Loucy (cell line): ENCODE measurements around the gene NUDCD2.

Experiments used
- H2AFZ ChIP-seq: fragments of 200-600 bp; sonication (generic); 2 replicates; pipeline ENCODE4 v1.6.0; 2016; ENCODE audit warnings: antibody characterized with exemption, mild to moderate bottlenecking, low read length, moderate library complexity
- H3F3A ChIP-seq: fragments of 200-600 bp; 2 replicates; pipeline ENCODE4 v1.6.0; 2016; ENCODE audit warnings: antibody characterized with exemption, low read depth, mild to moderate bottlenecking
- H3K27me3 ChIP-seq: fragments of 200-600 bp; sonication (generic); 2 replicates; pipeline ENCODE4 v1.6.1; 2014; ENCODE audit warnings: low read length, mild to moderate bottlenecking; ENCODE audit not compliant: insufficient read depth, poor library complexity, severe bottlenecking
- H3K36me3 ChIP-seq: fragments of 200-600 bp; sonication (generic); 2 replicates; pipeline ENCODE4 v1.6.1; 2016; ENCODE audit warnings: low read length; ENCODE audit not compliant: insufficient read depth
- H3K4me1 ChIP-seq: fragments of 200-600 bp; sonication (generic); 2 replicates; pipeline ENCODE4 v1.5.1; 2014; ENCODE audit warnings: low read length, mild to moderate bottlenecking; ENCODE audit not compliant: insufficient read depth, poor library complexity, severe bottlenecking
- H3K4me2 ChIP-seq: fragments of 200-600 bp; sonication (generic); 2 replicates; pipeline ENCODE4 v1.6.0; 2014; ENCODE audit warnings: antibody characterized with exemption, low read length, low read depth, mild to moderate bottlenecking; ENCODE audit not compliant: poor library complexity, severe bottlenecking
- H3K4me3 ChIP-seq: fragments of 200-600 bp; sonication (generic); 2 replicates; pipeline ENCODE4 v1.5.1; 2014; ENCODE audit warnings: low read length, mild to moderate bottlenecking, mixed read lengths; ENCODE audit not compliant: poor library complexity, severe bottlenecking
- H3K79me2 ChIP-seq: fragments of 200-600 bp; sonication (generic); 2 replicates; pipeline ENCODE4 v1.6.1; 2014; ENCODE audit warnings: low read length; ENCODE audit not compliant: insufficient read depth
- H3K9ac ChIP-seq: fragments of 200-600 bp; sonication (generic); 2 replicates; pipeline ENCODE4 v1.6.0; 2014; ENCODE audit warnings: mild to moderate bottlenecking, low read depth, low read length, moderate library complexity; ENCODE audit not compliant: poor library complexity, severe bottlenecking
- H3K9me2 ChIP-seq: fragments of 200-600 bp; sonication (generic); replicated peaks from 2 replicates; pipeline ENCODE4 v1.6.1; 2016; ENCODE audit warnings: low read depth, low read length, mixed read lengths
- H3K9me3 ChIP-seq: fragments of 200-600 bp; sonication (generic); 2 replicates; pipeline ENCODE4 v1.6.1; 2014; ENCODE audit warnings: mild to moderate bottlenecking, antibody characterized with exemption, low read length, low read depth; ENCODE audit not compliant: insufficient read depth
- H4K20me1 ChIP-seq: fragments of 200-600 bp; sonication (generic); 2 replicates; pipeline ENCODE4 v1.6.0; 2014; ENCODE audit warnings: antibody characterized with exemption, low read length, mild to moderate bottlenecking; ENCODE audit not compliant: insufficient read depth, poor library complexity, severe bottlenecking
- EZH2phosphoT487 ChIP-seq: fragments of 200-600 bp; IDR thresholded peaks from 2 replicates; pipeline ENCODE4 v1.6.1; 2018; ENCODE audit warnings: antibody characterized with exemption, mild to moderate bottlenecking, moderate library complexity, borderline replicate concordance
- TF ChIP-seq, protein P1 (sequence below): fragments of 200-600 bp; sonication (generic); conservative IDR thresholded peaks from 2 replicates; pipeline ENCODE4 v1.5.1; 2014; ENCODE audit warnings: mild to moderate bottlenecking, antibody characterized with exemption, low read length

NUDCD2 gene

GRCh38 chr5:163473635-163474243 is 13.8 kb upstream of the NUDCD2 start:
- H3K4me3 ChIP-seq = no peak overlapping the region
- H3F3A ChIP-seq = no peaks in the 10 kb centered on the region
- H3K27me3 ChIP-seq = no peaks in the 10 kb centered on the region
- no peak overlapping the region for H3K9ac ChIP-seq
- no peak overlapping the region for H3K4me2 ChIP-seq
- H3K9me2 ChIP-seq = no peaks in the 10 kb centered on the region
- H3K4me1 ChIP-seq = no peaks in the 10 kb centered on the region
- H2AFZ ChIP-seq = no peak overlapping the region
- TF ChIP-seq, protein P1, sequence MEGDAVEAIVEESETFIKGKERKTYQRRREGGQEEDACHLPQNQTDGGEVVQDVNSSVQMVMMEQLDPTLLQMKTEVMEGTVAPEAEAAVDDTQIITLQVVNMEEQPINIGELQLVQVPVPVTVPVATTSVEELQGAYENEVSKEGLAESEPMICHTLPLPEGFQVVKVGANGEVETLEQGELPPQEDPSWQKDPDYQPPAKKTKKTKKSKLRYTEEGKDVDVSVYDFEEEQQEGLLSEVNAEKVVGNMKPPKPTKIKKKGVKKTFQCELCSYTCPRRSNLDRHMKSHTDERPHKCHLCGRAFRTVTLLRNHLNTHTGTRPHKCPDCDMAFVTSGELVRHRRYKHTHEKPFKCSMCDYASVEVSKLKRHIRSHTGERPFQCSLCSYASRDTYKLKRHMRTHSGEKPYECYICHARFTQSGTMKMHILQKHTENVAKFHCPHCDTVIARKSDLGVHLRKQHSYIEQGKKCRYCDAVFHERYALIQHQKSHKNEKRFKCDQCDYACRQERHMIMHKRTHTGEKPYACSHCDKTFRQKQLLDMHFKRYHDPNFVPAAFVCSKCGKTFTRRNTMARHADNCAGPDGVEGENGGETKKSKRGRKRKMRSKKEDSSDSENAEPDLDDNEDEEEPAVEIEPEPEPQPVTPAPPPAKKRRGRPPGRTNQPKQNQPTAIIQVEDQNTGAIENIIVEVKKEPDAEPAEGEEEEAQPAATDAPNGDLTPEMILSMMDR = peak; percentile 51
- TF ChIP-seq EZH2phosphoT487 = no peak
- H4K20me1 ChIP-seq = no peaks in the 10 kb centered on the region
- H3K79me2 ChIP-seq = no peaks in the 10 kb centered on the region
- H3K9me3 ChIP-seq = no peaks in the 10 kb centered on the region
- H3K36me3 ChIP-seq = peaks cover 49% of the 10 kb centered on the region; the same call in 1 of the 2 replicates

- Histone ChIP-seq H3K4me1 (peaks cover 12% of the 10 kb centered on the region), H2AFZ (no peak overlapping the region), H3K36me3 (peaks cover 21% of the 10 kb centered on the region; the same call in 1 of the 2 replicates), H3K9me2 (no peaks in the 10 kb centered on the region), H3K4me2 (peak overlapping the region; percentile 34), H3K27me3 (no peaks in the 10 kb centered on the region), H3F3A (no peaks in the 10 kb centered on the region), H3K9me3 (no peaks in the 10 kb centered on the region), H3K4me3 (no peak overlapping the region), H4K20me1 (no peaks in the 10 kb centered on the region), H3K79me2 (peaks cover 42% of the 10 kb centered on the region), H3K9ac (no peak overlapping the region)
- TF ChIP-seq EZH2phosphoT487 = no peak
These were observed 7.8 kb upstream of the NUDCD2 start for GRCh38 chr5:163467682-163468081.

- no peaks in the 10 kb centered on the region for H3K9me2 ChIP-seq
- no peaks in the 10 kb centered on the region for H3K27me3 ChIP-seq
- H3K4me1 ChIP-seq = peaks cover 19% of the 10 kb centered on the region
- no peaks in the 10 kb centered on the region for H3F3A ChIP-seq
- TF ChIP-seq, protein P1 = no peak
- TF ChIP-seq EZH2phosphoT487 = no peak
- H3K79me2 ChIP-seq = peaks cover 74% of the 10 kb centered on the region
- H3K4me3 ChIP-seq = peak overlapping the region; percentile 78
- no peaks in the 10 kb centered on the region for H3K9me3 ChIP-seq
- H3K36me3 ChIP-seq = 0 out of 2 replicates have a peak, but pooled peaks cover 5% of the 10 kb centered on the region
- H3K4me2 ChIP-seq = peak overlapping the region; percentile 86
- peaks cover 5% of the 10 kb centered on the region for H4K20me1 ChIP-seq
- H2AFZ ChIP-seq = no peak overlapping the region
- peak overlapping the region; percentile 52 for H3K9ac ChIP-seq
These were observed 3.1 kb upstream of the NUDCD2 start for GRCh38 chr5:163463063-163463435.
